Measurements from ENCODE around the gene FOXK1.

The FOXK1 gene

DNA sequence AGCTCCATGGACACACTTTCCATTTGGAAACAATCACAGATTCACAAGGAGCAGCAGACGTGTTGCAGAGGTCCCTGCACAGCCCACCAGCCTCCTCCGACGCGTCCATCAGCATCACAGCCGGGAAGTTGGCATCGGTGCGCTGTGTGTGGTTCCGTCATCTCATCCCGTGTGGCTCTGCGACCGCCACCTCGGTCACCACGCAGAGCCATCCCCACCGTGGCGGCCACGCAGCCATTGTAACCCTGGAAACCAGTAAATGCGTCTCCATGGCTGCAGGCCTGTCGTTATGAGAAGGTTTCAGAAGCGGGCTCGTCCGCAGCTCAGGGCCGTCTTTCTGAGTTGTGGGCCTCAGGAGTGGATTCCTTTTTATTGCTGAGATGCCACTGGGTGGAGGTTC, 36.0 kb downstream of the FOXK1 start:
- Histone ChIP-seq H3K4me2 (no peak overlapping the region), H3K9me3 (replicated peaks in 1 of 11) (peaks cover 0 to 15% (median 0%) of the 10 kb centered on the region in 11 experiments; a peak in 1 of 22 replicates), H4K20me1 (peaks cover 98 to 100% (median 100%) of the 10 kb centered on the region in 11 experiments), H3K4me3 (no peak overlapping the region), H3K27me3 (no peaks in the 10 kb centered on the region), H3K4me1 (peaks cover 23 to 60% (median 43%) of the 10 kb centered on the region in 10 experiments), H3K9ac (no peak overlapping the region), H3K27ac (no peak overlapping the region), H3K36me3 (peaks cover 25 to 82% (median 63%) of the 10 kb centered on the region in 11 experiments; a peak in 21 of 22 replicates)
- TF ChIP-seq Cebpa-rat (IDR thresholded peaks at IDR 0.05): no peak

DNA sequence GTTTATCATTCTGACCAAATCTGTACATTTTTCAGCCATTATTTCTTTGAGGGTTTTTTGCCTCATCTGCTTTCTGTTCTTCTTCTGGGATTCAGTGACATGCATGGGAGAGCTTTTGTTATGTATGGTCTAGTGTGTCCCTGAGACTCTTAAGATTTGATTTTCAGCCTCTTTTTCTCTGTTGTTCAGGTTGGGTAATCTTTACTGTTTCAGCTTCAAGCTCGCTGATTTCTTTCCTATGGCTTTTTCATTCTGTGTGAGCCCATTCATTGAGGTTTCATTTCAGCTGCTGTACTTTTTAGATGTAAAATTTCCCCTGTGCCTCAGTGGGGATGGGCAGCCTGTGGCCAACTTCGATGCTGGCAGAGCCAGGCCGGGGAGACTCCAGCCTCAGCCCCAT, 38.1 kb downstream of the FOXK1 start:
- Histone ChIP-seq H3K9me3 (replicated peaks in 1 of 11) (0 out of 22 replicates have a peak, but pooled peaks cover 0 to 1% (median 0%) of the 10 kb centered on the region in 11 experiments), H4K20me1 (peaks cover 99 to 100% (median 100%) of the 10 kb centered on the region in 11 experiments), H3K36me3 (peaks cover 25 to 69% (median 54%) of the 10 kb centered on the region in 11 experiments; a peak in 21 of 22 replicates), H3K27me3 (no peaks in the 10 kb centered on the region), H3K4me3 (no peak overlapping the region), H3K27ac (0 out of 22 replicates have a peak overlapping the region, but pooled peaks of 4 of the 11 experiments have one; percentile 4 to 26 (median 6)), H3K9ac (peak overlapping the region in 3 of 11 experiments; percentile 16 to 41 (median 25); a peak in 1 of 22 replicates), H3K4me1 (peaks cover 38 to 62% (median 53%) of the 10 kb centered on the region in 10 experiments), H3K4me2 (peak overlapping the region in 4 of 11 experiments; percentile 2 to 14 (median 10); a peak in 1 of 22 replicates)
- TF ChIP-seq Cebpa-rat (IDR thresholded peaks at IDR 0.05): no peak

DNA sequence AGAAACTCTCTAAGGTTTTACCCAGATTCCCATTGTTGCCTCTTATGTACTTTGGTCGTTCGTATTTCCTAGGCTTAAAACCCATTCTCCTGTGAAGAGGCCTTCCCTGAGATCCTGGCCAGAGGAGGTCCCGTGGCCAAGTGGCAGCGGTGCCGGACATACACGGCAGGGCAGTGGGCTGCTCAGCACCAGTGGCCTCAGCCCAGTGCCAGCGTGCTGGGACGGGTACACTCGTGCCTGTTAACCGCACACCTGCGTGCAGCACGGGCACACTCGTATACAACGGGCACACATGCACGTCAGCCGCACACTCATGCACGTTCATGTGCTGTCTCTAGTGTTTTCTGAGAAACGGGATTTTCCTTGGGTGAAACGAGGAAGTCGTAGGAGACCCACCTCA, 40.2 kb downstream of the FOXK1 start:
- peaks cover 25 to 66% (median 46%) of the 10 kb centered on the region in 11 experiments; a peak in 21 of 22 replicates for H3K36me3 ChIP-seq
- no peaks in the 10 kb centered on the region for H3K27me3 ChIP-seq
- no peak overlapping the region for H3K27ac ChIP-seq
- peaks cover 56 to 75% (median 69%) of the 10 kb centered on the region in 10 experiments for H3K4me1 ChIP-seq
- peaks cover 99 to 100% (median 100%) of the 10 kb centered on the region in 11 experiments for H4K20me1 ChIP-seq
- no peaks in the 10 kb centered on the region for H3K9me3 ChIP-seq (replicated peaks in 1 of 11)
- TF ChIP-seq Cebpa-rat (IDR thresholded peaks at IDR 0.05): no peak
- peak overlapping the region; percentile 90 to 100 (median 97); a peak in 16 of 22 replicates for H3K4me2 ChIP-seq
- H3K9ac ChIP-seq: 0 out of 22 replicates have a peak overlapping the region, but pooled peaks of 2 of the 11 experiments have one; percentile 1 to 6
- H3K4me3 ChIP-seq: no peak overlapping the region

- H3K36me3 ChIP-seq: peaks cover 26 to 66% (median 48%) of the 10 kb centered on the region in 11 experiments
- H3K4me3 ChIP-seq: no peak overlapping the region
- no peak for TF ChIP-seq Cebpa-rat (IDR thresholded peaks at IDR 0.05)
- 0 out of 22 replicates have a peak overlapping the region, but pooled peaks of 1 of the 11 experiments have one; percentile 85 for H3K9ac ChIP-seq
- no peaks in the 10 kb centered on the region for H3K9me3 ChIP-seq (replicated peaks in 1 of 11)
- peak overlapping the region in 1 of 11 experiments; percentile 3; a peak in 1 of 22 replicates for H3K27ac ChIP-seq
- peaks cover 99 to 100% (median 100%) of the 10 kb centered on the region in 11 experiments for H4K20me1 ChIP-seq
- H3K4me2 ChIP-seq: peak overlapping the region; percentile 90 to 100 (median 97)
- peaks cover 56 to 78% (median 73%) of the 10 kb centered on the region in 10 experiments for H3K4me1 ChIP-seq
- H3K27me3 ChIP-seq: no peaks in the 10 kb centered on the region
Measured at GRCh38 chr7:4722960-4723630, 41.0 kb downstream of the FOXK1 start.

- Histone ChIP-seq H3K27ac (peak overlapping the region; percentile 55 to 91 (median 85); a peak in 20 of 22 replicates), H3K36me3 (peaks cover 25 to 68% (median 51%) of the 10 kb centered on the region in 11 experiments), H3K27me3 (no peaks in the 10 kb centered on the region), H3K4me1 (peaks cover 64 to 92% (median 77%) of the 10 kb centered on the region in 10 experiments), H3K9ac (peak overlapping the region; percentile 76 to 85 (median 81)), H3K4me3 (peak overlapping the region; percentile 51 to 71 (median 60)), H3K4me2 (peak overlapping the region; percentile 90 to 100 (median 97)), H4K20me1 (peaks cover 98 to 100% (median 100%) of the 10 kb centered on the region in 11 experiments), H3K9me3 (replicated peaks in 1 of 11) (no peaks in the 10 kb centered on the region)
- TF ChIP-seq Cebpa-rat (IDR thresholded peaks at IDR 0.05): no peak
Measured at GRCh38 chr7:4724648-4725013, 42.5 kb downstream of the FOXK1 start.

GRCh38 chr7:4725014-4725849, 43.1 kb downstream of the FOXK1 start:
- Histone ChIP-seq H3K27ac (peak overlapping the region; percentile 55 to 91 (median 85); a peak in 21 of 22 replicates), H3K4me3 (peak overlapping the region; percentile 51 to 71 (median 60)), H3K36me3 (peaks cover 29 to 72% (median 51%) of the 10 kb centered on the region in 11 experiments), H3K9ac (peak overlapping the region; percentile 76 to 85 (median 81)), H3K27me3 (no peaks in the 10 kb centered on the region), H3K4me2 (peak overlapping the region; percentile 90 to 100 (median 97)), H3K4me1 (peaks cover 65 to 93% (median 79%) of the 10 kb centered on the region in 10 experiments), H4K20me1 (peaks cover 98 to 100% (median 100%) of the 10 kb centered on the region in 11 experiments), H3K9me3 (replicated peaks in 1 of 11) (no peaks in the 10 kb centered on the region)
- TF ChIP-seq Cebpa-rat (IDR thresholded peaks at IDR 0.05): peak in 2 of 11 experiments; percentile 33 to 44; a peak in 2 of 22 replicates

DNA sequence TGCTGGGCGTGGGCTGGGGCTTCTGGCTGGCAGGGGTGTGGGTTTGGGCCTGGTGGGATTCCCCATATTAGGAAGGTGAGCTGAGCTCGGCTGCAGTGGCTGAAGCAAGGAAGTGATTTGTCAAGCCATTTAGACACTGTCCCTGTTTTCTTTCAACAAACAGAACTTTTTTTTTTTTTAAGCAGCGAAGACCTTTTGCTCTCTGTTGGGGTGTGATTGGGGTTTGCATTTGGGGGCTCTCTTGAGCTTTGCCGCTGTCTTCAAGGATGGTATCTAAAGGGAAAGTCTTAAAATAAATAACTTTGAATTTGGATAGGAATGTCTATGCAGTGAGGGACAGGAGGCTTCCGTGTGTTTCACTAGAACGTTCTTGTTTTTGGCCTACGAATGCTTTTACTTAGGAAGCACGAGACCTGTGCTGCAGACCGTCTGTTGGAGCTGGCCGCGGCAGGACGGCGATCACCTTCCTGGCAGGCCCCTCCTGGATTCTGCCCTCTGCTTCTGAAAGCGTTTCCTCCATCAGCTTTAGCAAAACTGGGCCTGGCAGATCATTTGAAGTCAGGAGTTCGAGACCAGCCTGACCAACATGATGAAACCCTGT, 43.9 kb downstream of the FOXK1 start:
- TF ChIP-seq Cebpa-rat (IDR thresholded peaks at IDR 0.05): no peak
- peaks cover 68 to 93% (median 80%) of the 10 kb centered on the region in 10 experiments for H3K4me1 ChIP-seq
- no peaks in the 10 kb centered on the region for H3K9me3 ChIP-seq (replicated peaks in 1 of 11)
- peaks cover 96 to 100% (median 100%) of the 10 kb centered on the region in 11 experiments for H4K20me1 ChIP-seq
- peaks cover 29 to 73% (median 53%) of the 10 kb centered on the region in 11 experiments for H3K36me3 ChIP-seq
- peak overlapping the region; percentile 76 to 85 (median 81) for H3K9ac ChIP-seq
- no peaks in the 10 kb centered on the region for H3K27me3 ChIP-seq
- H3K4me2 ChIP-seq: peak overlapping the region; percentile 90 to 100 (median 97)
- H3K27ac ChIP-seq: peak overlapping the region; percentile 55 to 91 (median 85); a peak in 21 of 22 replicates
- H3K4me3 ChIP-seq: peak overlapping the region in 9 of 10 experiments; percentile 51 to 71 (median 60); a peak in 17 of 20 replicates

DNA sequence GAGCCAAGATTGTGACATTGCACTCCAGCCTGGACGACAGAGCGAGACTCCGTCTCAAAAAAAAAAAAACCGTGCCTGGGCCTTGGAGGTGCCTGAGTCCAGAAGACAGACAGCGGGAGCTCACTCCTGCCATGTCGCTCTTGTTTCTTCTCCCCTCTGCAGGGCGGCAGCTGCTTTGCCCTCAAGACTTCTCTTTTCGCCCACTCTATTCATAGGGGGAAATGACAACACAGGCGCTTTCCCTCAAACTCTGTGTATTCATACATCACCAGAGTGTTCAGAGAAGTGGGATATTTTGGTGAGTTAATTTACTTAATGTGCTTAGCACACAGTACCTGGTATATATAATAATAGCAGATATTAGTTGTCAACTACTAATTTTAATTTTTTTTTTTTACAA, 44.5 kb downstream of the FOXK1 start:
- peak overlapping the region in 5 of 11 experiments; percentile 33 to 83 (median 81); a peak in 5 of 22 replicates for H3K9ac ChIP-seq
- peak overlapping the region in 8 of 11 experiments; percentile 81 to 91 (median 86); a peak in 7 of 22 replicates for H3K27ac ChIP-seq
- H4K20me1 ChIP-seq: peaks cover 90 to 100% (median 100%) of the 10 kb centered on the region in 11 experiments
- no peaks in the 10 kb centered on the region for H3K9me3 ChIP-seq (replicated peaks in 1 of 11)
- H3K36me3 ChIP-seq: peaks cover 25 to 70% (median 50%) of the 10 kb centered on the region in 11 experiments
- peak overlapping the region in 8 of 11 experiments; percentile 90 to 100 (median 96); a peak in 17 of 22 replicates for H3K4me2 ChIP-seq
- TF ChIP-seq Cebpa-rat (IDR thresholded peaks at IDR 0.05): no peak
- no peaks in the 10 kb centered on the region for H3K27me3 ChIP-seq
- peaks cover 74 to 96% (median 82%) of the 10 kb centered on the region in 10 experiments for H3K4me1 ChIP-seq
- no peak overlapping the region for H3K4me3 ChIP-seq

Measured in BLaER1 treated with 17β-estradiol and CSF1 and Interleukin-3, amounts not matched to agents 10 nM and 100 nM (cell line).